HL-60 (cell line): ENCODE results near the gene LVRN.

Experiments
- DNase-seq, 2 experiments: peaks; one replicate each; pipeline ENCODE4 v3.0.0-alpha.2; 2010 to 2020; ENCODE audit warnings: low read depth in 1 of 2, low spot score in 1 of 2
- H3K27ac ChIP-seq: fragments of 250-450 bp; sonication (Bioruptor Pico); replicated peaks from 2 replicates; pipeline ENCODE4 v1.5.1; 2020; ENCODE audit warnings: mild to moderate bottlenecking, moderate library complexity
- H3K27me3 ChIP-seq: fragments of 250-450 bp; sonication (Bioruptor Pico); 2 replicates; pipeline ENCODE4 v1.5.1; 2021; ENCODE audit warnings: mild to moderate bottlenecking, moderate library complexity; ENCODE audit not compliant: insufficient read depth, poor library complexity, severe bottlenecking
- H3K4me3 ChIP-seq: replicated peaks from 2 replicates; pipeline ENCODE4 v1.5.1; 2011; ENCODE audit warnings: mild to moderate bottlenecking, control low read depth, low read length; ENCODE audit not compliant: insufficient read depth
- CTCF ChIP-seq: IDR thresholded peaks from one replicate; pipeline ENCODE4 v1.5.1; 2011; ENCODE audit warnings: low read length, control low read depth, inconsistent platforms; ENCODE audit not compliant: insufficient read depth
- GABPA ChIP-seq: IDR thresholded peaks from 2 replicates; pipeline ENCODE4 v1.6.1; 2012; ENCODE audit warnings: low read depth
- POLR2AphosphoS5 ChIP-seq: IDR thresholded peaks from 2 replicates; pipeline ENCODE4 v1.6.1; 2012; ENCODE audit warnings: low read depth
- REST ChIP-seq: IDR thresholded peaks from 2 replicates; pipeline ENCODE4 v1.6.1; 2012; ENCODE audit warnings: low read depth; ENCODE audit not compliant: insufficient replicate concordance
- SPI1 ChIP-seq: IDR thresholded peaks from 2 replicates; pipeline ENCODE4 v1.6.1; 2012; ENCODE audit warnings: low read depth, mild to moderate bottlenecking, borderline replicate concordance

LVRN gene

GRCh38 chr5:115985802-115986757 lies 23.8 kb downstream of the LVRN start:
- no peak for DNase-seq
- Histone ChIP-seq H3K27ac (no peak overlapping the region), H3K27me3 (no peaks in the 10 kb centered on the region), H3K4me3 (no peak overlapping the region)
- TF ChIP-seq GABPA (no peak), CTCF (no peak), REST (no peak), POLR2AphosphoS5 (no peak), SPI1 (no peak)

- no peak overlapping the region for H3K27ac ChIP-seq
- no peaks in the 10 kb centered on the region for H3K27me3 ChIP-seq
- TF ChIP-seq POLR2AphosphoS5 (no peak), GABPA (no peak)
- H3K4me3 ChIP-seq, result no peak overlapping the region
- DNase-seq, result no peak
Observed at GRCh38 chr5:115988002-115988401, 25.7 kb downstream of the LVRN start.

GRCh38 chr5:115992848-115993350 lies 30.6 kb downstream of the LVRN start:
- no peak for DNase-seq
- no peak overlapping the region for H3K27ac ChIP-seq
- TF ChIP-seq REST (no peak), CTCF (no peak), POLR2AphosphoS5 (no peak), GABPA (no peak), SPI1 (no peak)
- H3K27me3 ChIP-seq, result no peaks in the 10 kb centered on the region
- no peak overlapping the region for H3K4me3 ChIP-seq

- no peak for TF ChIP-seq REST
- no peak for TF ChIP-seq POLR2AphosphoS5
- TF ChIP-seq CTCF, result no peak
- no peak for TF ChIP-seq GABPA
- no peak for TF ChIP-seq SPI1
- no peaks in the 10 kb centered on the region for H3K27me3 ChIP-seq
- no peak overlapping the region for H3K27ac ChIP-seq
- H3K4me3 ChIP-seq, result no peak overlapping the region
- DNase-seq, result no peak
Observed at GRCh38 chr5:115995351-115995750, 33.1 kb downstream of the LVRN start.
